ENCODE results near the gene CCDC148. TPM values are rescaled to one million over a fixed set of nuclear protein-coding genes. Genes with fewer than 3 reads are reported as not detected.
"Not testable (repeated sequence)": the region's sequence is repeated elsewhere in the genome, so short reads cannot be mapped to it uniquely, and the experiment has no call there.

CCDC148 gene
- total RNA-seq, 1 donor from 2014 or later: not detected

- no peak overlapping the region for H3K27ac Mint-ChIP-seq
- H3K4me3 Mint-ChIP-seq: no peak overlapping the region
- CTCF ChIA-PET: no interaction called here
- ATAC-seq (ENCODE audit: low read depth): no peak
- H3K4me1 Mint-ChIP-seq: peaks cover 3% of the 10 kb centered on the region
- no peak for TF ChIP-seq CTCF (IDR thresholded peaks at IDR 0.05)
- POLR2A ChIA-PET: no interaction called here
- H3K9me3 Mint-ChIP-seq: peaks cover 2% of the 10 kb centered on the region
- intact Hi-C loops (cut with micrococcal nuclease): no loop called here
- no peaks in the 10 kb centered on the region for H3K27me3 Mint-ChIP-seq
- DNase-seq: no peak
- no peaks in the 10 kb centered on the region for H3K36me3 Mint-ChIP-seq (ENCODE audit: low read depth)
These were observed 17.3 kb upstream of the CCDC148 start for GRCh38 chr2:158473719-158474392.

GRCh38 chr2:158473300-158473699, 16.7 kb upstream of the CCDC148 start:
- CTCF ChIA-PET; H3K27ac Mint-ChIP-seq; ATAC-seq (ENCODE audit: low read depth); H3K27me3 Mint-ChIP-seq; DNase-seq; POLR2A ChIA-PET; H3K9me3 Mint-ChIP-seq; intact Hi-C loops (cut with micrococcal nuclease); H3K36me3 Mint-ChIP-seq (ENCODE audit: low read depth); H3K4me3 Mint-ChIP-seq; H3K4me1 Mint-ChIP-seq: not testable (repeated sequence)

GRCh38 chr2:158472829-158473228, 16.3 kb upstream of the CCDC148 start:
- not testable (repeated sequence) for H3K27ac Mint-ChIP-seq

GRCh38 chr2:158467248-158467647, 10.7 kb upstream of the CCDC148 start:
- no peak overlapping the region for H3K4me3 Mint-ChIP-seq
- H3K9me3 Mint-ChIP-seq: no peaks in the 10 kb centered on the region
- no peak for TF ChIP-seq CTCF (IDR thresholded peaks at IDR 0.05)
- H3K36me3 Mint-ChIP-seq (ENCODE audit: low read depth): no peaks in the 10 kb centered on the region
- ATAC-seq (ENCODE audit: low read depth) (no peak), DNase-seq (no peak)
- no peak overlapping the region for H3K27ac Mint-ChIP-seq
- CTCF ChIA-PET: interaction anchor here (1.0 kb wide), 1 partner anchor 12 kb away, joined by 3 read pairs; no protein-coding TSS in a partner anchor
- H3K4me1 Mint-ChIP-seq: no peaks in the 10 kb centered on the region
- no peaks in the 10 kb centered on the region for H3K27me3 Mint-ChIP-seq
- POLR2A ChIA-PET: no interaction called here
- intact Hi-C loops (cut with micrococcal nuclease): no loop called here

More at GRCh38 chr2:158472829-158473228, 16.3 kb upstream of the CCDC148 start:
- DNase-seq; POLR2A ChIA-PET; H3K27me3 Mint-ChIP-seq; intact Hi-C loops (cut with micrococcal nuclease); H3K4me1 Mint-ChIP-seq; H3K9me3 Mint-ChIP-seq; CTCF ChIA-PET; ATAC-seq (ENCODE audit: low read depth); H3K4me3 Mint-ChIP-seq; H3K36me3 Mint-ChIP-seq (ENCODE audit: low read depth): not testable (repeated sequence)

- CTCF ChIA-PET: no interaction called here
- intact Hi-C loops (cut with micrococcal nuclease): no loop called here
- H3K4me3 Mint-ChIP-seq: no peak overlapping the region
- no peaks in the 10 kb centered on the region for H3K4me1 Mint-ChIP-seq
- TF ChIP-seq CTCF (IDR thresholded peaks at IDR 0.05): no peak
- H3K27me3 Mint-ChIP-seq: no peaks in the 10 kb centered on the region
- H3K36me3 Mint-ChIP-seq (ENCODE audit: low read depth): no peaks in the 10 kb centered on the region
- no peak for ATAC-seq (ENCODE audit: low read depth)
- H3K27ac Mint-ChIP-seq: no peak overlapping the region
- DNase-seq: no peak
- POLR2A ChIA-PET: no interaction called here
- H3K9me3 Mint-ChIP-seq: no peaks in the 10 kb centered on the region
These were observed 8.1 kb upstream of the CCDC148 start for GRCh38 chr2:158464426-158465281.

- ATAC-seq (ENCODE audit: low read depth): no peak
- DNase-seq: no peak
- H3K27me3 Mint-ChIP-seq: peaks cover 3% of the 10 kb centered on the region
- H3K4me3 Mint-ChIP-seq: no peak overlapping the region
- ChIA-PET CTCF (no interaction called here), POLR2A (no interaction called here)
- intact Hi-C loops (cut with micrococcal nuclease): no loop called here
- no peaks in the 10 kb centered on the region for H3K9me3 Mint-ChIP-seq
- no peak overlapping the region for H3K27ac Mint-ChIP-seq
- TF ChIP-seq CTCF (IDR thresholded peaks at IDR 0.05): no peak
- no peaks in the 10 kb centered on the region for H3K36me3 Mint-ChIP-seq (ENCODE audit: low read depth)
- H3K4me1 Mint-ChIP-seq: peaks cover 2% of the 10 kb centered on the region
These were observed 7.0 kb upstream of the CCDC148 start for GRCh38 chr2:158463496-158464095.
